GM19035 (cell line): ENCODE data around the gene IL10RB.
"Not testable (repeated sequence)": the region's sequence is repeated elsewhere in the genome, so short reads cannot be mapped to it uniquely, and the experiment has no call there.

ENCODE experiments used
- ATAC-seq: cut with Tn5 transposase; IDR thresholded peaks from one replicate; pipeline ENCODE4 v1.9.1; 2021; ENCODE audit not compliant: unreplicated experiment

Gene IL10RB

GRCh38 chr21:33300701-33301631 is 34.8 kb downstream of the IL10RB start:
- ATAC-seq = no peak

DNA sequence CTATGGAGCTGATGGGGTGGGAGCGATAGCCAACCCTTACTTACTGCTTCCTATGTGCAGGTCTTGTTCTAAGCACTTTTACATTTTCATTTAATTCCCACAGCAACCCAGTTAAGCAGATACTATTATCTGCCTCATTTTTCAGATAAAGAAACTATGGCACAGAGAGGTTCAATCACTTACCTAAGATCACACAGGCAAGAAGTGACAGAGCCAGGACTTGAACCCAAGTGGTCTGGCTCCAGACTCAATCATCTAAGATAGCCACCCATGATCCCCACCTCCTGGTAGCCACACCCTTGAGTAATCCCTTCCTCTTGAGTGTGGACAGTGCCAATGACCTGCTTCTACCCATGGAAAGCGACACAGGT is 35.5 kb downstream of the IL10RB start:
- ATAC-seq = no peak

GRCh38 chr21:33302055-33302454 is 35.9 kb downstream of the IL10RB start:
- ATAC-seq = no peak

GRCh38 chr21:33302796-33303195 is 36.6 kb downstream of the IL10RB start:
- ATAC-seq = no peak

GRCh38 chr21:33305344-33305671 is 39.1 kb downstream of the IL10RB start:
- ATAC-seq = no peak

DNA sequence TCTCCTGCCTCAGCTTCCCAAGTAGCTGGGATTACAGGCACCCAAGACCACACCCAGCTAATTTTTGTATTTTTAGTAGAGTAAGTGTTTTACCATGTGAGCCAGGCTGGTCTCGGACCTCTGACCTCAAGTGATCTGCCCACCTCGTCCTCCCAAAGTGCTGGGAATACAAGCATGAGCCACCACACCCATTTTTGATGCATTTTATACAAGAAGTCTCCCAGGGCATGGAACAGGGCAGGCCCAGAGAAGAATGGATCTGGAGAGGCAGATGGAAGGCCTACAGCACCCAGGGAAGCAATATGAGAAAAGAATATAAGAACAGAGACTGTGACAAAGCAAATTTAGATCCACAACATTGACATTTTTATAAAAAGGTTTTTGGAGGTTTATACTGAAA is 39.8 kb downstream of the IL10RB start:
- no peak for ATAC-seq

DNA sequence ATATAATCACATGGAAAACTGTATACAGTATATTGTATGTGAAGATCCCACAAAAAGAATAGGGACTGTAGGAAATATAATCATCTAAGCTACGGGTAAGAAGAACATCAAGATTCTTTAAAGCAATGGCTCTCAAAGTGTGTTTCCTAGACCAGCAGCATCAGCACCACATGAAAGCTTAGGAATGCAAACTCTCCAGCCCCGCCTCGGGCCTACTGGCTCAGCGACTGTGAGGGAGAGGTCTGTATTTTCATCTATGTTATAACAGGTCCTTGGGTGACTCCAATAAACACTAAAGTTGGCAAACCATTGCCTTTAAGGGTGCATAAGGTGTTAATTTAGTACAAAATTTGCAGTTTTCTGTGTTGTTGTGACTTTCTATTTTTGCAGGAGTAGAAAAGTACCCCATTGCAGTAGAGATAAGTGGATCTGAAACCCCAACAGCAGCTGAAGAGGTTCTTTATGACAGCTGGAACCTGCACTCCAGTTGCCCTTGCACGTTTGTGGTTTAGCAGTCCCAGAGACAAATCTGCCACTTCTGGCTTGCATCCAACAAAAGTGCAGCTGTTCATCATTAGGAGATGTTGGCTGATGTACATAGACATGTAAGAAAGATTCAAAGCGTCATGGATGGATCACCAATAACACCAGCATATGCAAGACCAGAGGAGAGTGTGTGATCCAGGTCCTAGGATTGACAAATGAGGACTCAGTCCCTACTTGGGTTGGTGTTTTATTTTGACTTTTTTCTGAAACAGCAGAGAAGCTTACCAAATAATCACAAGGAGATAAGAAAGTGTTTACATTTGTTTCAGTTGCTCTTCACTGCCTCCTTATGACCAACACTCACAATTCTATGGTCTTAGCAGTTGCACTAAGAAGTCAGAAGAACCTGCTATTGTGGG is 42.7 kb downstream of the IL10RB start:
- ATAC-seq = peak; percentile 78

- no peak for ATAC-seq
Measured at GRCh38 chr21:33309778-33310177, 43.6 kb downstream of the IL10RB start.

DNA sequence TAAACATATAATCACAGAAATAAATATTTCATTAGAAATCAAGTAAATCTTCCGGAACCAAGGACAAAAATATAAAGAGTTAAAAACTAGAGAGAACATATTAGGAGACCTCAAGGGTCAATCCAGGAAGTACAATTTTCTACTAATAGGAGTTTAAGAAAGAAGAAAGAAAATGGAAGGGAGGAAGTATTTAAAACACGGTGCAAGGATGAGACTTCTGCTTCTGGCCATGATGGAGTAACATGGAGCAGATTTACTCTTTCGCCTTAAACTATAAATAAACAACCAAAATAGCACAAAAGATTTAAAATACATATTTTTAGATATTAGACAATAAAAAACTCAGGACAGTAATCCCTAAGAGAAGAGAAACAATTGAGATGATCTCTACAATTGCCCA is 46.0 kb downstream of the IL10RB start:
- no peak for ATAC-seq

GRCh38 chr21:33313183-33313582 is 47.0 kb downstream of the IL10RB start:
- no peak for ATAC-seq

- ATAC-seq = no peak
Measured at GRCh38 chr21:33313611-33314010, 47.4 kb downstream of the IL10RB start.

GRCh38 chr21:33314111-33314510 is 47.9 kb downstream of the IL10RB start:
- no peak for ATAC-seq

DNA sequence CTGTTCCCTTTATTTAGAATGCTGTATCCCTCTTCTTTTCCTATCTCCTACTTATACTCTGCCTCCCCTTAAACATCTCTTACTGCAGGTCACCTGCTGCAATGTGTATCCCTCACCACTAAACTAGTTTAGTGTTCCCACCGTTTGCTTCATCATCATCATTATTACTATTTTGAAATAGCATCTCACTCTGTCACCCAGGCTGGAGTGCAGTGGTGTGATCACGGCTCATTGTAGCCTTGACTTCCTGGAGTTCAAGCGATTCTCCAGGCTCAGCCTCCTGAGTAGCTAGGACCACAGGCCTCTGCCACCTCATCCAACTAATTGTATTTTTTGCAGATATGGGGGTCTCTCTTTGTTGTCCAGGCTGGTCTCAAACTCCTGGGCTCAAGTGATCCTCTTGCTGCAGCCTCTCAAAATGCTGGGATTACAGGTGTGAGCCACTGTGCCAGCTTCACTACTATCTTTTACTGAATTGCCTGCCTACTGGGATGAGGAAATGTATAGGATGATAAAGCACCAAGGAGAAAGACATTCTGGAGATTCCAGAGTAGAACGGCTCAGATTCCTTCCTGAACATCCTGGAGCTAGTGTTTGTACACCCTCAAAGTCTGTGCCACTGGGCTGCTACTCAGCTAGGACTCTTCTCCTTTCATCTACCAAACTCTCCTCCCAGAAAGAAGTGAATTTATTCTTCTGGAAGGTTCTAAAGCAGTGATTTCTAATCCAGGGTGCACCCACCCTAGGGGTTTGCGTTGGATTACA is 50.0 kb downstream of the IL10RB start:
- no peak for ATAC-seq

- no peak for ATAC-seq
Measured at GRCh38 chr21:33317145-33317544, 51.0 kb downstream of the IL10RB start.

GRCh38 chr21:33317786-33318486 is 51.8 kb downstream of the IL10RB start:
- no peak for ATAC-seq

- not testable (repeated sequence) for ATAC-seq
Measured at GRCh38 chr21:33321005-33321404, 54.8 kb downstream of the IL10RB start.

- ATAC-seq = not testable (repeated sequence)
Measured at GRCh38 chr21:33323610-33324009, 57.4 kb downstream of the IL10RB start.

- ATAC-seq = peak; percentile 77
Measured at GRCh38 chr21:33324291-33325221, 58.4 kb downstream of the IL10RB start, which contains the start of gene IFNAR1. Gene IFNAR1 (plus strand): TSS chr21:33324970. CDS start chr21:33325056, 86 bp downstream.
